IMR-90 (cell line): ENCODE data around the gene C17orf67. TPM values are rescaled to one million over a fixed set of nuclear protein-coding genes. Genes with fewer than 3 reads are reported as not detected.

Experiments
- ATAC-seq: fragments of 200-7000 bp; cut with Tn5 transposase; 2 replicates; pipeline ENCODE4 v1.9.1; 2020; ENCODE audit warnings: low read depth, mild to moderate bottlenecking, moderate library complexity
- BruUV-seq: library from RNA; stranded (reverse); fragments of 400-500 nt; replicated peaks from 2 replicates; lab custom pipeline; 2021; lab: Mats Ljungman, UMichigan
- CTCF ChIA-PET: fragments of 300-600 bp; formaldehyde crosslinking; extraction: SDS; loops from one replicate; lab custom pipeline; 2021; ENCODE audit warnings: antibody characterized with exemption; lab: Yijun Ruan, JAX
- POLR2A ChIA-PET: fragments of 300-600 bp; sonication (Branson Sonifier 250); formaldehyde crosslinking; loops from one replicate; lab custom pipeline; 2022; ENCODE audit warnings: antibody characterized with exemption; ENCODE audit not compliant: unreplicated experiment; lab: Charles Lee
- DNase-seq: peaks from one replicate; pipeline ENCODE4 v3.0.0; 2013
- H2AFZ ChIP-seq: replicated peaks from 2 replicates; pipeline ENCODE3; 2013; ENCODE audit warnings: low read length, mild to moderate bottlenecking; ENCODE audit not compliant: poor library complexity
- H2AK5ac ChIP-seq: 2 replicates; pipeline ENCODE4 v1.6.1; 2013; ENCODE audit warnings: low read depth, low read length, inconsistent platforms
- H2AK9ac ChIP-seq: replicated peaks from 2 replicates; pipeline ENCODE3; 2013; ENCODE audit warnings: mild to moderate bottlenecking, low read depth, low read length, moderate library complexity; ENCODE audit not compliant: poor library complexity
- H2BK120ac ChIP-seq: 2 replicates; pipeline ENCODE4 v1.6.1; 2013; ENCODE audit warnings: low read depth, low read length, inconsistent platforms
- H2BK15ac ChIP-seq: 3 replicates; pipeline ENCODE4 v1.6.1; 2013; ENCODE audit warnings: low read depth, low read length, inconsistent platforms
- H2BK20ac ChIP-seq: 2 replicates; pipeline ENCODE4 v1.6.1; 2013; ENCODE audit warnings: low read depth, mild to moderate bottlenecking, inconsistent platforms, low read length, moderate library complexity
- H2BK5ac ChIP-seq: 2 replicates; pipeline ENCODE4 v1.6.1; 2013; ENCODE audit warnings: mild to moderate bottlenecking, low read depth, low read length, inconsistent platforms; ENCODE audit not compliant: poor library complexity, severe bottlenecking
- H3K14ac ChIP-seq: replicated peaks from 2 replicates; pipeline ENCODE4 v1.6.1; 2013; ENCODE audit warnings: low read depth, low read length, inconsistent platforms
- H3K18ac ChIP-seq: 2 replicates; pipeline ENCODE4 v1.6.1; 2013; ENCODE audit warnings: low read depth, low read length, control low read depth
- H3K23ac ChIP-seq: 2 replicates; pipeline ENCODE4 v1.6.1; 2013; ENCODE audit warnings: low read depth, low read length, inconsistent platforms
- H3K27ac ChIP-seq: 2 replicates; pipeline ENCODE4 v1.5.1; 2013; ENCODE audit warnings: mild to moderate bottlenecking, control low read depth, low read length; ENCODE audit not compliant: insufficient read depth
- H3K27me3 ChIP-seq: 2 replicates; pipeline ENCODE4 v1.6.1; 2013; ENCODE audit warnings: low read length; ENCODE audit not compliant: control insufficient read depth, insufficient read depth
- H3K36me3 ChIP-seq: 2 replicates; pipeline ENCODE4 v1.6.1; 2013; ENCODE audit warnings: low read length, mixed read lengths; ENCODE audit not compliant: control insufficient read depth, insufficient read depth
- H3K4ac ChIP-seq: 2 replicates; pipeline ENCODE4 v1.6.1; 2013; ENCODE audit warnings: low read depth, low read length, inconsistent platforms
- H3K4me1 ChIP-seq: 2 replicates; pipeline ENCODE4 v1.6.1; 2013; ENCODE audit warnings: low read length, mixed read lengths; ENCODE audit not compliant: control insufficient read depth, insufficient read depth
- H3K4me2 ChIP-seq: 2 replicates; pipeline ENCODE4 v1.6.1; 2013; ENCODE audit warnings: low read depth, mild to moderate bottlenecking, control low read depth, low read length, moderate library complexity
- H3K4me3 ChIP-seq: 2 replicates; pipeline ENCODE4 v1.5.1; 2013; ENCODE audit warnings: low read depth, mild to moderate bottlenecking, control low read depth, low read length, moderate library complexity; ENCODE audit not compliant: insufficient read depth
- H3K56ac ChIP-seq: 2 replicates; pipeline ENCODE4 v1.6.1; 2013; ENCODE audit warnings: low read length, inconsistent platforms; ENCODE audit not compliant: insufficient read depth; ENCODE audit errors: extremely low read depth
- H3K79me1 ChIP-seq, 2 experiments: 2 replicates each; pipeline ENCODE4 v1.6.1; 2013; ENCODE audit warnings: low read length in 2 of 2, inconsistent platforms in 1 of 2, low read depth in 1 of 2
- H3K9ac ChIP-seq: 2 replicates; pipeline ENCODE4 v1.6.1; 2013; ENCODE audit warnings: low read depth, low read length, control low read depth
- H3K9me1 ChIP-seq: 2 replicates; pipeline ENCODE4 v1.6.1; 2013; ENCODE audit warnings: low read length, inconsistent platforms; ENCODE audit not compliant: insufficient read depth
- H3K9me3 ChIP-seq: 2 replicates; pipeline ENCODE4 v1.6.1; 2013; ENCODE audit warnings: low read length; ENCODE audit not compliant: control insufficient read depth, insufficient read depth
- H4K20me1 ChIP-seq: 2 replicates; pipeline ENCODE4 v1.6.1; 2013; ENCODE audit warnings: low read length, inconsistent platforms; ENCODE audit not compliant: insufficient read depth
- H4K5ac ChIP-seq: 2 replicates; pipeline ENCODE4 v1.6.1; 2013; ENCODE audit warnings: mild to moderate bottlenecking, low read depth, low read length, control low read depth
- H4K8ac ChIP-seq, 2 experiments: 2 replicates each; pipeline ENCODE4 v1.6.1; 2013; ENCODE audit warnings: low read depth in 2 of 2, low read length in 2 of 2, control low read depth in 1 of 2, inconsistent platforms in 1 of 2
- H4K91ac ChIP-seq: 2 replicates; pipeline ENCODE4 v1.6.1; 2013; ENCODE audit warnings: low read depth, low read length, inconsistent platforms; ENCODE audit not compliant: insufficient read depth
- MAFK ChIP-seq: IDR thresholded peaks from 2 replicates; pipeline ENCODE4 v1.6.1; 2012; ENCODE audit warnings: low read depth, low read length, improper control_type of control experiment
- MXI1 ChIP-seq: IDR thresholded peaks from 2 replicates; pipeline ENCODE4 v1.6.1; 2012; ENCODE audit warnings: low read depth, mild to moderate bottlenecking, low read length, moderate library complexity, borderline replicate concordance
- RCOR1 ChIP-seq: IDR thresholded peaks from 2 replicates; pipeline ENCODE4 v1.6.1; 2012; ENCODE audit warnings: mild to moderate bottlenecking, low read length, improper control_type of control experiment; ENCODE audit not compliant: insufficient replicate concordance
- dilution Hi-C: fragments of 300-500 bp; cut with HindIII; formaldehyde crosslinking; loops from one replicate; pipeline ENCODE4 v1.14.3; 2018; ENCODE audit warnings: low sequenced_read_pairs; ENCODE audit not compliant: unreplicated experiment
- in situ Hi-C: fragments of 300-500 bp; cut with MboI; formaldehyde crosslinking; loops from 3 replicates; pipeline ENCODE4 v1.14.3; 2019; ENCODE audit warnings: low sequenced_read_pairs, inconsistent platforms, mixed read lengths
- intact Hi-C: fragments of 100-400 bp; cut with micrococcal nuclease; formaldehyde crosslinking; loops from 2 replicates; pipeline ENCODE4 v1.10.0; 2022
- polyA plus RNA-seq, 3 experiments: library from polyadenylated mRNA; depleted of rRNA; stranded (reverse); fragments of >200 nt; gene quantifications; 2 replicates each; pipeline ENCODE4 v1.2.3, GENCODE V29; 2012; ENCODE audit warnings: low replicate concordance in 1 of 3
- total RNA-seq: library from RNA; depleted of rRNA; stranded (reverse); fragments of >200 nt; gene quantifications from 2 replicates; pipeline ENCODE4 v1.2.3, GENCODE V29; 2012

C17orf67 gene
- total and polyA plus RNA-seq, 2 of the 4 experiments (the other 2 are of a cell fraction), result 0.18 to 1.1 TPM

GRCh38 chr17:56770427-56770826 lies 63.3 kb downstream of the C17orf67 start:
- in situ Hi-C loops (loop anchor here (10.0 kb wide), 2 partner anchors 46 to 176 kb away; partner anchors contain the start of gene NOG), dilution Hi-C loops (no loop called here), intact Hi-C loops (no loop called here)
- H2BK20ac ChIP-seq, result no peak overlapping the region
- no peak overlapping the region for H3K56ac ChIP-seq
- ChIA-PET CTCF (interaction anchor here (1.7 kb wide), 1 partner anchor 10 kb away, joined by 5 read pairs; no protein-coding TSS in a partner anchor), POLR2A (no interaction called here)
- no peak overlapping the region for H4K5ac ChIP-seq
- H3K27me3 ChIP-seq, result peaks cover 2% of the 10 kb centered on the region; the same call in 1 of the 2 replicates
- H2BK15ac ChIP-seq, result no peak overlapping the region
- H3K4me1 ChIP-seq, result no peaks in the 10 kb centered on the region
- H2AK5ac ChIP-seq, result no peak overlapping the region
- peak overlapping the region; percentile 38 for H2BK5ac ChIP-seq
- H4K20me1 ChIP-seq, result no peaks in the 10 kb centered on the region
- H3K23ac ChIP-seq, result no peak overlapping the region
- no peak overlapping the region for H2BK120ac ChIP-seq
- H3K18ac ChIP-seq, result no peak overlapping the region
- no peaks in the 10 kb centered on the region for H3K36me3 ChIP-seq
- no TSS peak for BruUV-seq
- no peak for TF ChIP-seq RCOR1
- no peak for TF ChIP-seq MAFK
- TF ChIP-seq MXI1, result no peak
- ATAC-seq (no peak), DNase-seq (no peak)
- no peak overlapping the region for H2AK9ac ChIP-seq
- H3K27ac ChIP-seq, result no peak overlapping the region
- H3K4ac ChIP-seq, result no peak overlapping the region
- H3K4me3 ChIP-seq, result no peak overlapping the region
- no peaks in the 10 kb centered on the region for H3K9me3 ChIP-seq
- H4K8ac ChIP-seq, result no peak overlapping the region
- no peaks in the 10 kb centered on the region for H3K79me1 ChIP-seq
- no peak overlapping the region for H3K4me2 ChIP-seq
- H3K9ac ChIP-seq, result no peak overlapping the region
- H3K14ac ChIP-seq, result no peak overlapping the region
- H2AFZ ChIP-seq, result no peak overlapping the region
- no peaks in the 10 kb centered on the region for H3K9me1 ChIP-seq
- H4K91ac ChIP-seq, result no peak overlapping the region
